GM12873 (cell line): Measurements from ENCODE around the gene PTK6.

Source experiments
- CTCF ChIP-seq: IDR thresholded peaks from 2 replicates; pipeline ENCODE4 v1.5.1; 2012; ENCODE audit warnings: low read depth, mild to moderate bottlenecking, moderate library complexity, low read length, control low read depth; ENCODE audit not compliant: insufficient read depth; ENCODE audit errors: missing control alignments

The PTK6 gene

GRCh38 chr20:63537525-63538203 is 488 bp upstream of the PTK6 start:
- peak; percentile 98 for TF ChIP-seq CTCF

GRCh38 chr20:63536241-63536977 is 767 bp downstream of the PTK6 start:
- TF ChIP-seq CTCF: no peak

GRCh38 chr20:63534831-63535651 is 2.1 kb downstream of the PTK6 start:
- no peak for TF ChIP-seq CTCF

- TF ChIP-seq CTCF: no peak
Measured at GRCh38 chr20:63534427-63534830, 2.7 kb downstream of the PTK6 start.

- TF ChIP-seq CTCF: no peak
Measured at GRCh38 chr20:63533871-63534393, 3.2 kb downstream of the PTK6 start.

- no peak for TF ChIP-seq CTCF
Measured at GRCh38 chr20:63533388-63533787, 3.8 kb downstream of the PTK6 start.
